MM.1S (cell line): ENCODE data around the gene OR7G2.
A peak's percentile ranks its signal among the peaks of the same experiment; 100 is the strongest.

Experiments used
- DNase-seq: peaks from one replicate; pipeline ENCODE4 v3.0.0-alpha.2; 2015
- H2AFZ ChIP-seq: fragments of 300-600 bp; sonication (generic); 2 replicates; pipeline ENCODE4 v1.6.0; 2016; ENCODE audit warnings: antibody characterized with exemption, low read length
- H3F3A ChIP-seq: fragments of 300-600 bp; sonication (generic); 2 replicates; pipeline ENCODE4 v1.6.1; 2016; ENCODE audit warnings: mild to moderate bottlenecking, antibody characterized with exemption, low read length, moderate library complexity, mixed read lengths; ENCODE audit not compliant: insufficient read depth
- H3K27ac ChIP-seq: fragments of 300-600 bp; sonication (generic); 2 replicates; pipeline ENCODE4 v1.5.1; 2016; ENCODE audit warnings: mild to moderate bottlenecking, low read length
- H3K27me3 ChIP-seq: fragments of 300-600 bp; sonication (generic); replicated peaks from 2 replicates; pipeline ENCODE4 v1.6.0; 2016; ENCODE audit warnings: low read length; ENCODE audit not compliant: insufficient read depth
- H3K36me3 ChIP-seq: fragments of 300-600 bp; sonication (generic); replicated peaks from 2 replicates; pipeline ENCODE4 v1.6.1; 2016; ENCODE audit warnings: mild to moderate bottlenecking, low read length, mixed read lengths; ENCODE audit not compliant: insufficient read depth
- H3K4me1 ChIP-seq: fragments of 300-600 bp; sonication (generic); 2 replicates; pipeline ENCODE4 v1.6.1; 2016; ENCODE audit warnings: low read length, mixed read lengths
- H3K4me2 ChIP-seq: fragments of 300-600 bp; sonication (generic); 2 replicates; pipeline ENCODE4 v1.6.0; 2016; ENCODE audit warnings: low read depth, low read length
- H3K4me3 ChIP-seq: fragments of 300-600 bp; sonication (generic); 2 replicates; pipeline ENCODE4 v1.5.1; 2016; ENCODE audit warnings: low read length, mixed read lengths
- H3K79me2 ChIP-seq: fragments of 300-600 bp; sonication (generic); 2 replicates; pipeline ENCODE4 v1.6.1; 2016; ENCODE audit warnings: mixed run types, low read length, mixed read lengths
- H3K9ac ChIP-seq: fragments of 300-600 bp; sonication (generic); 2 replicates; pipeline ENCODE4 v1.6.1; 2016; ENCODE audit warnings: low read length, mixed read lengths
- H3K9me2 ChIP-seq: fragments of 300-600 bp; sonication (generic); replicated peaks from 2 replicates; pipeline ENCODE4 v1.6.1; 2016; ENCODE audit warnings: mild to moderate bottlenecking, low read length, mixed read lengths; ENCODE audit not compliant: insufficient read depth
- H3K9me3 ChIP-seq: fragments of 300-600 bp; sonication (generic); replicated peaks from 2 replicates; pipeline ENCODE4 v1.6.1; 2016; ENCODE audit warnings: mild to moderate bottlenecking, low read length, mixed read lengths; ENCODE audit not compliant: insufficient read depth
- H4K20me1 ChIP-seq: fragments of 300-600 bp; sonication (generic); 2 replicates; pipeline ENCODE4 v1.6.1; 2016; ENCODE audit warnings: mild to moderate bottlenecking, low read length, moderate library complexity, mixed read lengths; ENCODE audit not compliant: insufficient read depth
- CTCF ChIP-seq: fragments of 300-600 bp; sonication (generic); IDR thresholded peaks from 2 replicates; pipeline ENCODE4 v1.5.1; 2016; ENCODE audit warnings: antibody characterized with exemption, low read length, mixed read lengths
- EZH2 ChIP-seq: fragments of 300-600 bp; sonication (generic); optimal IDR thresholded peaks from 2 replicates; pipeline ENCODE3; 2017; ENCODE audit warnings: low read depth, mild to moderate bottlenecking, antibody characterized with exemption, low read length, mixed read lengths
- EZH2phosphoT487 ChIP-seq: fragments of 300-600 bp; sonication (generic); IDR thresholded peaks from 2 replicates; pipeline ENCODE4 v1.6.1; 2018; ENCODE audit warnings: antibody characterized with exemption, low read length

OR7G2 gene

GRCh38 chr19:9139609-9140158, 32.4 kb upstream of the OR7G2 start:
- no peaks in the 10 kb centered on the region for H4K20me1 ChIP-seq
- H2AFZ ChIP-seq = peak overlapping the region; percentile 98
- H3K79me2 ChIP-seq = peaks cover 45% of the 10 kb centered on the region
- H3K9ac ChIP-seq = peak overlapping the region; percentile 94; the same call in 1 of the 2 replicates
- no peaks in the 10 kb centered on the region for H3K9me3 ChIP-seq
- no peaks in the 10 kb centered on the region for H3K27me3 ChIP-seq
- H3F3A ChIP-seq = no peaks in the 10 kb centered on the region
- H3K9me2 ChIP-seq = no peaks in the 10 kb centered on the region
- H3K4me2 ChIP-seq = peak overlapping the region; percentile 78
- no peak overlapping the region for H3K27ac ChIP-seq
- 0 out of 2 replicates have a peak, but pooled peaks cover 9% of the 10 kb centered on the region for H3K4me1 ChIP-seq
- DNase-seq = no peak
- peak overlapping the region; percentile 96 for H3K4me3 ChIP-seq
- TF ChIP-seq CTCF (no peak), EZH2phosphoT487 (no peak), EZH2 (no peak)
- H3K36me3 ChIP-seq = peaks cover 6% of the 10 kb centered on the region; the same call in 1 of the 2 replicates

- no peak overlapping the region for H3K4me2 ChIP-seq
- TF ChIP-seq CTCF (no peak), EZH2phosphoT487 (no peak), EZH2 (no peak)
- no peaks in the 10 kb centered on the region for H3F3A ChIP-seq
- H4K20me1 ChIP-seq = no peaks in the 10 kb centered on the region
- H3K27ac ChIP-seq = no peak overlapping the region
- no peak overlapping the region for H3K9ac ChIP-seq
- H3K27me3 ChIP-seq = peaks cover 14% of the 10 kb centered on the region
- no peaks in the 10 kb centered on the region for H3K79me2 ChIP-seq
- H3K36me3 ChIP-seq = no peaks in the 10 kb centered on the region
- no peaks in the 10 kb centered on the region for H3K9me2 ChIP-seq
- DNase-seq = no peak
- H2AFZ ChIP-seq = no peak overlapping the region
- no peaks in the 10 kb centered on the region for H3K9me3 ChIP-seq
- no peak overlapping the region for H3K4me3 ChIP-seq
- no peaks in the 10 kb centered on the region for H3K4me1 ChIP-seq
These were observed 25.1 kb upstream of the OR7G2 start for GRCh38 chr19:9132422-9132821.

GRCh38 chr19:9130965-9131364, 23.7 kb upstream of the OR7G2 start:
- Histone ChIP-seq H3K4me2 (no peak overlapping the region), H3F3A (no peaks in the 10 kb centered on the region), H4K20me1 (no peaks in the 10 kb centered on the region), H3K9ac (no peak overlapping the region), H3K4me3 (no peak overlapping the region), H3K27ac (no peak overlapping the region), H3K9me2 (no peaks in the 10 kb centered on the region), H3K36me3 (no peaks in the 10 kb centered on the region), H3K4me1 (no peaks in the 10 kb centered on the region), H3K9me3 (no peaks in the 10 kb centered on the region), H3K27me3 (peaks cover 14% of the 10 kb centered on the region), H2AFZ (no peak overlapping the region), H3K79me2 (no peaks in the 10 kb centered on the region)
- TF ChIP-seq EZH2 = no peak
- no peak for TF ChIP-seq EZH2phosphoT487
- TF ChIP-seq CTCF = no peak
- no peak for DNase-seq
